Adrenal gland (tissue), 5 donors: Measurements from ENCODE around the gene PFKFB2.
A peak's percentile ranks its signal among the peaks of the same experiment; 100 is the strongest.

Source experiments
- CTCF ChIP-seq, 6 experiments: fragments of 450-650 bp in 4 of 6; fragments of 200-600 bp in 2 of 6; sonication (generic) in 1 of 6; IDR thresholded peaks; 1 replicate in 5 of 6; 2 replicates in 1 of 6; pipeline versions ENCODE4 v1.5.1 to v1.8.0; 2016 to 2021; ENCODE audit warnings: antibody characterized with exemption in 6 of 6, mild to moderate bottlenecking in 2 of 6, moderate library complexity in 1 of 6
- POLR2A ChIP-seq, 2 donors: fragments of 450-650 bp; IDR thresholded peaks; one replicate each; pipeline ENCODE4 v1.6.1; 2017; ENCODE audit warnings: antibody characterized with exemption in 2 of 2, mild to moderate bottlenecking in 2 of 2, moderate library complexity in 1 of 2
- donor health status: DM: no; HTN: no; CAD: no.

- TF ChIP-seq CTCF (IDR thresholded peaks at IDR 0.05): peak in 4 of 6 experiments; percentile 45 to 69 (median 55)
- TF ChIP-seq POLR2A (IDR thresholded peaks at IDR 0.05): peak; percentile 90 to 98
These were observed at the start of gene PFKFB2 for GRCh38 chr1:207052911-207053769.
